BJ (cell line): ENCODE results near the gene IFT80. TPM values are rescaled to one million over a fixed set of nuclear protein-coding genes. Genes with fewer than 3 reads are reported as not detected.

Experiments used
- CTCF ChIA-PET: fragments of 350-600 bp; formaldehyde crosslinking; extraction: SDS; loops from one replicate; lab custom pipeline; 2021; ENCODE audit warnings: antibody characterized with exemption, inconsistent platforms; lab: Yijun Ruan, JAX
- POLR2A ChIA-PET: fragments of 300-600 bp; sonication (Branson Sonifier 250); formaldehyde crosslinking; extraction: SDS; loops from one replicate; lab custom pipeline; 2021; ENCODE audit warnings: antibody characterized with exemption; lab: Charles Lee
- DNase-seq: peaks from one replicate; pipeline ENCODE4 v3.0.0-alpha.2; 2011; ENCODE audit warnings: low read depth
- H3K27me3 ChIP-seq: 2 replicates; pipeline ENCODE4 v1.6.0; 2011; ENCODE audit warnings: low read length; ENCODE audit not compliant: control insufficient read depth, insufficient read depth
- H3K36me3 ChIP-seq: 2 replicates; pipeline ENCODE4 v1.5.1; 2011; ENCODE audit warnings: low read length; ENCODE audit not compliant: control insufficient read depth, insufficient read depth
- H3K4me3 ChIP-seq: 2 replicates; pipeline ENCODE4 v1.5.1; 2011; ENCODE audit warnings: low read depth, mild to moderate bottlenecking, control low read depth, low read length
- polyA plus RNA-seq: library from polyadenylated mRNA; depleted of rRNA; stranded (reverse); fragments of >200 nt; gene quantifications from 2 replicates; pipeline ENCODE4 v1.2.3, GENCODE V29; 2011
- TF ChIP-seq, protein P1 (sequence below): IDR thresholded peaks from 2 replicates; pipeline ENCODE4 v1.5.1; 2011; ENCODE audit warnings: low read depth, mild to moderate bottlenecking, control low read depth, inconsistent platforms, low read length, moderate library complexity; ENCODE audit not compliant: insufficient read depth

IFT80 gene
- polyA plus RNA-seq, 1 experiment: 10.4 TPM

DNA sequence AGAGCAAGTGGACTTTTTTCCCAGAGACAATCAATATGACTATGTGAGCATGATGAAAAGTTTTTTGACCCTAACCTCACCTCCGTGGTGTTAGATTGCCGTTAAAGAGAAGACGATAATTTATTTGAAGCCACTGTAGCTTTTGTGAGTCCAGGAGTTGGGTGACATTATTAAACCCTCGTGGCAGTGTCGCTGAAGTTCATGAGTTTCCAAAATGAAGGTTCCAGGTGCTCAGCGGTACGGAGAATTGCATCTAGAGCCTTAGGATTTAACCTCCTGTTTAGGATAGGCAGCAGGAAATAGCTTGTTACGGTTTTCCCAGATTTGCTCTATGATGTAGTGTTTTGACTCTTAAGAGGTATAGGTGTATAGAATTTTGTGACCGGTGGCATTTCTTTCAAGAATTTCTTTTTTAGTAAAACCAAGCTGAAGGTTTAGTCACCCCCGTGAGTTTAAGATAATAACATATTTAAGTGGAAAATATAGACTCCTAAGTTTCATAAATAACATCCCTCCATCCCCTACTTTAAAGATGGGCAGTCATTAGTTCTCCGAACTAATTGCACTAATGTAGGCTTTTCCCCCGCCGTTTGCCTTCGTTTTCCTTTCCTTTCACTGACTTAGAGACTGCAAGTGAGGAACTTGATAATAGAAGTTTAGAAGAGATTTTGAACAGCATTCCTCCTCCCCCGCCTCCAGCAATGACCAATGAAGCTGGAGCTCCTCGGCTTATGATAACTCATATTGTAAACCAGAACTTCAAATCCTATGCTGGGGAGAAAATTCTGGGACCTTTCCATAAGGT is 2.5 kb upstream of the IFT80 start:
- ChIA-PET CTCF (interaction anchor here (0.6 to 1.6 kb wide), 3 partner anchors 10 to 246 kb away, joined by 3 to 6 read pairs (median 3); no protein-coding TSS in a partner anchor), POLR2A (interaction anchor here (0.7 kb wide), 1 partner anchor 40 kb away, joined by 10 read pairs; no protein-coding TSS in a partner anchor)
- no peaks in the 10 kb centered on the region for H3K36me3 ChIP-seq
- peak overlapping the region; percentile 57 for H3K4me3 ChIP-seq
- no peak for DNase-seq
- no peaks in the 10 kb centered on the region for H3K27me3 ChIP-seq
- TF ChIP-seq, protein P1, sequence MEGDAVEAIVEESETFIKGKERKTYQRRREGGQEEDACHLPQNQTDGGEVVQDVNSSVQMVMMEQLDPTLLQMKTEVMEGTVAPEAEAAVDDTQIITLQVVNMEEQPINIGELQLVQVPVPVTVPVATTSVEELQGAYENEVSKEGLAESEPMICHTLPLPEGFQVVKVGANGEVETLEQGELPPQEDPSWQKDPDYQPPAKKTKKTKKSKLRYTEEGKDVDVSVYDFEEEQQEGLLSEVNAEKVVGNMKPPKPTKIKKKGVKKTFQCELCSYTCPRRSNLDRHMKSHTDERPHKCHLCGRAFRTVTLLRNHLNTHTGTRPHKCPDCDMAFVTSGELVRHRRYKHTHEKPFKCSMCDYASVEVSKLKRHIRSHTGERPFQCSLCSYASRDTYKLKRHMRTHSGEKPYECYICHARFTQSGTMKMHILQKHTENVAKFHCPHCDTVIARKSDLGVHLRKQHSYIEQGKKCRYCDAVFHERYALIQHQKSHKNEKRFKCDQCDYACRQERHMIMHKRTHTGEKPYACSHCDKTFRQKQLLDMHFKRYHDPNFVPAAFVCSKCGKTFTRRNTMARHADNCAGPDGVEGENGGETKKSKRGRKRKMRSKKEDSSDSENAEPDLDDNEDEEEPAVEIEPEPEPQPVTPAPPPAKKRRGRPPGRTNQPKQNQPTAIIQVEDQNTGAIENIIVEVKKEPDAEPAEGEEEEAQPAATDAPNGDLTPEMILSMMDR: no peak

DNA sequence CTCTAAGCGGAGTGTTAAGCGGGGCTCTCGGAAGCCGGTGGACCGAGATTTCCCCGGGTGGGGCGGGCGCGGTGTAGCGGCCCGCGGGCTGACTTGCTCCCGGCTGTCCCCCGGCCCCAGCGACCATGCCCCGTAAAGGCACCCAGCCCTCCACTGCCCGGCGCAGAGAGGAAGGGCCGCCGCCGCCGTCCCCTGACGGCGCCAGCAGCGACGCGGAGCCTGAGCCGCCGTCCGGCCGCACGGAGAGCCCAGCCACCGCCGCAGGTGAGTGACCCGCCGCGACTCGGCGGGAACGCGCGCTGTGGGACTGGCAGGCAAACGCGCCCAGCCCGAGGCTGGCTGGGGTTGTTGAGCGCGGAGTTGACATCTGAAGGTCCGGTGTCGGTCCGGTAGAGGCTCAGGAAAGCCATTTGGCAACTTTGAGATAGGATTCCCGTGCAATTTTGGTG is 1.7 kb upstream of the IFT80 start:
- no peak for DNase-seq
- Histone ChIP-seq H3K36me3 (no peaks in the 10 kb centered on the region), H3K27me3 (no peaks in the 10 kb centered on the region), H3K4me3 (peak overlapping the region; percentile 57)
- TF ChIP-seq, protein P1: no peak
- ChIA-PET CTCF (interaction anchor here (1.0 to 1.6 kb wide), 5 partner anchors 10 to 49 kb away, joined by 3 to 6 read pairs (median 3); partner anchors contain the start of gene TRIM59), POLR2A (no interaction called here)

DNA sequence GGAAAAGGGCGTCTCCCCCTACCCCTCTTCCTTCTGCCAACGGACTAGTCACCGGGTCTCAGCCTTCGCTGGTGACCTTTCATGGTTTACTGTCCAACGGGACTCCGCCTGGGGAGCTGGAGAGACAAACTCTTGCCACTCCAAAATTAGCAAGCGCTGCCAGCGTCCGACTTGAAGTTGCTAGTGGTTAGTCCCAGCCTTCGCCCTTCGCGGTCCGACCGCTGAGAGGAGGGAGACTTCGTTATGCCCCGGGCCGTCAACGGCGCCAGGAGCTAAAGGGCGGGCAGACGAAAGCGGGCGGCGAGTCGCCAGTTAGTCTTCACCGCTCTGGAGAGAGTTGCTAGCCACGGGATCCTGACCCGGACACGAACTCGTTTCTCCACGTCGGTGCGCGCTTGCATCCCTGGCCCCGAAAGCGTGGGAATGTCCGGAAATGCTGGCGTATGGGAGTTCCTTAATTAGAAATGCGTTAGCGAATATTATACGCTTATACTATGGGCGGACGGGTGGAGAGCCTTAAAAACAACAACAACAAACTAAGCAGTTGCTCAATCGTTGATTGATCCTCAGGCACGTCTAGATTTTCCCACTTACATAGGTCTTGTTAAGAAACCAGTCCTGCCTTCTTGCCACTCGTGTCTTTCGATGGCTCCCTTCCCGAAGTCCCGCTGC is 1.1 kb upstream of the IFT80 start:
- H3K36me3 ChIP-seq: no peaks in the 10 kb centered on the region
- CTCF ChIA-PET: interaction anchor here (1.0 to 1.4 kb wide), 3 partner anchors 10 to 49 kb away, joined by 3 to 6 read pairs (median 3); partner anchors contain the start of gene TRIM59
- no peak for DNase-seq
- no peaks in the 10 kb centered on the region for H3K27me3 ChIP-seq
- POLR2A ChIA-PET: no interaction called here
- TF ChIP-seq, protein P1: no peak
- peak overlapping the region; percentile 57 for H3K4me3 ChIP-seq

DNA sequence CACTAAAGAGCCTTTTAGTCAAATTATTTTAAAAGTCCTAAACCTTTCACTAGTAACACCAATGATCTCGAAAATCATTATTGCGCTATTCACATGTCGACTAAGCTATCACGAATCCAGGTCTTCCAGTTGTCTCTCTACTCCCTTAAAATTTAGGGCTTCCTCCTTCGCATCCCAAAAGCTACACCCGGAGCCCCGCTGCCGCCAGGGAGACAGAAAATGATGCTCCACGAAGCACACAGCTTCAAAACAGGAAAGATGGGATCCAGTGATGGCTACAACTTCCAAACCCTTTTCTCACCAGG is 253 bp downstream of the IFT80 start:
- no peaks in the 10 kb centered on the region for H3K36me3 ChIP-seq
- no peak for DNase-seq
- ChIA-PET POLR2A (no interaction called here), CTCF (no interaction called here)
- TF ChIP-seq, protein P1: peak; percentile 27; the same call in 1 of the 2 replicates
- H3K27me3 ChIP-seq: no peaks in the 10 kb centered on the region
- peak overlapping the region; percentile 57 for H3K4me3 ChIP-seq

DNA sequence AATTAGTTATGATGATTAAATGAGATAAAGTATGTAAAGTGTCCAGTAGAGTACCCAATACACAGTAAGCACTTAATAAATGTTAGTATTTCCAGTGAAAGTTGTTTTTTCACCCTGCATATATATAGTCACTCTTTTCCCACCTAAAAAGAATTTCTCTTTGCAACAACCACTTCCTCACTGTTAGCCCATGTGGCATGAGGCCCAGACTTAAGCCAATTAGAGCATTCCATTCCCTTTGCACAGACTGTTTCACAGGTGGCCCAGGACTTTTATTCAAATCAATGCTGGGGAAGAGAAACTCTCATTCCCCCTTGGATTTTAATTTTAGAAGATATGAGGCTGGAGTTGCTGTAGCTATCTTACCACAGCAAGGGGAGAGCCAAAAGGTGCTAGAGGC is 3.7 kb downstream of the IFT80 start:
- CTCF ChIA-PET: no interaction called here
- POLR2A ChIA-PET: no interaction called here

More for the DNA sequence above, 3.7 kb downstream of the IFT80 start:
- Histone ChIP-seq H3K27me3 (no peaks in the 10 kb centered on the region), H3K36me3 (no peaks in the 10 kb centered on the region), H3K4me3 (no peak overlapping the region)
- TF ChIP-seq, protein P1: no peak
- DNase-seq: no peak
